DMS153 treated with DMSO at 0.1 percent for 48 hours (cell line): ENCODE measurements around the gene MS4A12.
"Not testable (repeated sequence)": the region's sequence is repeated elsewhere in the genome, so short reads cannot be mapped to it uniquely, and the experiment has no call there.

Source experiments
- DNase-seq: peaks from one replicate; lab custom pipeline; 2025; ENCODE audit not compliant: unreplicated experiment; lab: John Stamatoyannopoulos, UW

MS4A12 gene

DNA sequence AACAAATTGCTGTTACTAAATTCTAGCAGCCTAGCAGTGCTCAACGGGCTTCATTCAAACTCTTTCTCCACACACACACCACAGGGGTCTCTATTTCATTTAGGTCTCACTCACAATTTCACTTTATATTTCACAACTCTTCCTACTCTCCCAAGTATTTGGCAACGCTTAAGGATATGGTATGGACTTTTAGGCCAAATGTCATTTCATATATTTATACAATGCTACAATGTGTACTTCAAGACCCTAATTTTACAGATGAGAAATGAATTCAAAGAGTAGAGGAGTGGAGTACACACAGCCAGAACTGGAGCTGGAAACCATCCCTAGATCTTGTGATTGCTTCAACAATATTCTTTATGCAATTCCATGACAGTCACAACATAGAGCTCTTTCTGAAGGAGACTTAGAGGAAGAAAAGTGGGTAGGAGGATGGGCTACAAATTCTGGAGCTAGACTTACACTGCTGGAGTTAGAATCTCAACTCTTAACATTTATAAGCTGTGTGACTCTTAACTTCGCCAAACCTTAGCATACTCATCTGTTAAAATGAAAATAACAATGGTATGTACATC is 20.2 kb downstream of the MS4A12 start:
- DNase-seq: no peak

DNA sequence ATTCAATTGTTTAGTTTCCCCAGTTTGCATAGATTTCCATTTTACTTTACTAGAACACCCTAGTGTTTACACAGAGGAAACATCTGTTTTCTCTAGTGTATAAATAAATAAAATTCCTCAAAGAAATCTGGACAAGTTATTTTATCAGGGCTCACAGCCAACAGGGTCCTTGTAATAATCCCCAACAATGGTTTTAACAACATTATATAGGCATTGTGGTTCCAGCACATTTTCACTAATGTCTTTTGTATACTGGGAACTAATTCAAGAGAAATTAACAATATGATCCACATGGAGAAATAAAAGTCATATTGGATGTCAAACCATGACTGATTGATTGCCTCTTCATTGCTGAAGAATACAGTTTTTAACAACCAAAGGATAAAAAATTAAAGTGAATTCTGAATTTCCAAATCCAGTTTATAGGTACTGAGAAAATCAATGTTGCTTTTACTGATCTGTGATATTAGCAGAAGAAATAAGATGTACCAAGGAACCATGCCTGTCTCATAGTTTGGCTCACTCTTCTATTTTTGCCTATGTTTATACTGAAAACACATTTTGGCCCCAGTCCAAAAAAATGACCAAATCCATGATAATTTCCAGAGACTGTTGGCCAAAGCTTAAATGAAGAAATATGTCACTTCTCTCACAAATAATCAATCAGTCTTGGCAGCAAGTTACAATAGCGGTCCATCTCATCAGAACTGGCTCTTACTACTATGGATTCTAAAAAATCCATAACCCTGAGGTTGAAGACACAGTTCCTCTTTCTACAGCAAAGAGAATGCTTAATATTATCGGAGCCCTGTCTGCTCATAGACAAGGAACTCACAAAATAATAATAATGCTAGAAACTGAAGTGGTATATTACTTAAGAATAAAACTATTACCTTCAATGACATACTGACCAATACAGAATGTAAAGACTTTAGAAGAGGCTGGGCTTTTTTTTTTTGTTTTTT is 21.2 kb downstream of the MS4A12 start:
- DNase-seq: no peak

GRCh38 chr11:60515144-60515855 is 22.7 kb downstream of the MS4A12 start, which contains the start of gene MS4A13:
MS4A13 (plus strand) TSS chr11:60515392; CDS start chr11:60518084, 2,692 bp downstream.
- DNase-seq: no peak

- DNase-seq: no peak
Observed at GRCh38 chr11:60528465-60528864, 35.9 kb downstream of the MS4A12 start.

GRCh38 chr11:60528934-60529333 is 36.4 kb downstream of the MS4A12 start:
- DNase-seq: no peak

- DNase-seq: no peak
Observed at GRCh38 chr11:60530454-60531100, 38.0 kb downstream of the MS4A12 start.

DNA sequence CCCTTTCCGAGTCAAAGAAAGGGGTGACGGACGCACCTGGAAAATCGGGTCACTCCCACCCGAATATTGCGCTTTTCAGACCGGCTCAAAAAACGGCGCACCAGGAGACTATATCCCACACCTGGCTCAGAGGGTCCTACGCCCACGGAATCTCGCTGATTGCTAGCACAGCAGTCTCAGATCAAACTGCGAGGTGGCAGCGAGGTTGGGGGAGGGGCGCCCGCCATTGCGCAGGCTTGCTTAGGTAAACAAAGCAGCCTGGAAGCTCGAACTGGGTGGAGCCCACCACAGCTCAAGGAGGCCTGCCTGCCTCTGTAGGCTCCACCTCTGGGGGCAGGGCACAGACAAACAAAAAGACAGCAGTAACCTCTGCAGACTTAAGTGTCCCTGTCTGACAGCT is 39.8 kb downstream of the MS4A12 start:
- DNase-seq: not testable (repeated sequence)

DNA sequence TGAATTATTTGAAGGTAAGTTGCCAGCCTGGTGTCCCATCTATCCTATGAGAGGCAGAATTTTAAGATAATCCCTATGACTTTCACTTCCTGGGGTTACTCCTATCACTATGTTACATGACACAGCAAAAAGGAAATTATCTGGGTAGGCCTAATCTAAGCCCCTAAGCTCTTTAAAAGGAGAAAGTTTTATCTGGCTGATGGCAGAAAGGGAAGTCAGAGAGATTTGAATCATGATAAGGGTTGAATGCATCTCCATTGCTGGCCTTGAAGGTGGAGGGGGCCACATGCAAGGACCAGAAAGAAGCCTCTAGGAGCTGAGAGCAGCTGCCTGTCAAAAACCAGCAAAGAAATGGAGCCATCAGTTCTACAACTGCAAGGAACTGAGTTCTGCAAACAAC is 46.0 kb downstream of the MS4A12 start:
- not testable (repeated sequence) for DNase-seq

DNA sequence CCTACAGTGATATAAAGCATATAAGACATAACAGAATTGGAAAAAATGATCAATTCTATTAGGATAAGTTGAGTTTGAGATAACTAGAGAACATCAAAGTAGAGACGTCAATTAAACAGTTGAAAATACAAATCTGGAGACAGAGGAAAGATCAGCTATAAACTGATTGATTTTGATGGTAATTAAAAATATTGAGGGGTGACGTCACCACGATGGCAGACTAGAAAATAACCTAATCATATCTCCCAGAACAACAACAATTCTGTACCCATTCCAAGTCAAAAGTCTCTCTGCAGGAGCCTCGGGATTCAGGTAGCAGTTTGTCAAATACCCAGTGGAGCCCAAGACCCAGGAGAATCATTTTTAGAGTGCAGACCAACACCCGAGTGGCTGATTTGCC is 51.5 kb downstream of the MS4A12 start:
- no peak for DNase-seq
